Measurements from ENCODE around the gene EFNB3.

The EFNB3 gene

GRCh38 chr17:7697828-7698588, 7.0 kb upstream of the EFNB3 start:
- DNase-seq = no peak

GRCh38 chr17:7700510-7700909, 4.5 kb upstream of the EFNB3 start:
- no peak for DNase-seq

GRCh38 chr17:7701681-7702080, 3.3 kb upstream of the EFNB3 start:
- no peak for DNase-seq

DNA sequence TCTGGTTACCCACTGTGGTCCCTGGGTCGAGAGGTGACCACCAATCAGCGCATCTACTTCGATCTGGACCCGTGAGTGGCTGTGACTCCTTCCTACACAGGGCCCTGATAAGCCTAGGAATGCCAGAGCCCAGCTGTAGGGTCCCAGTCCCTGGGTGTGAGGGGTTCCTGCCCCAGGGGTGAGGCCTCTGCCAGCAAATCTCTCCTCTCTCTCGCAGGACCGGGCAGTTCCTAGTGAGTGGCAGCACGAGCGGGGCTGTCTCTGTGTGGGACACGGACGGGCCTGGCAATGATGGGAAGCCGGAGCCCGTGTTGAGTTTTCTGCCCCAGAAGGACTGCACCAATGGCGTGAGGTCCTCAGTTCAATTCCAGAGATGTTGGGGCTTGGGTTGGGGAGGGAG, 2.2 kb upstream of the EFNB3 start:
- no peak for DNase-seq

DNA sequence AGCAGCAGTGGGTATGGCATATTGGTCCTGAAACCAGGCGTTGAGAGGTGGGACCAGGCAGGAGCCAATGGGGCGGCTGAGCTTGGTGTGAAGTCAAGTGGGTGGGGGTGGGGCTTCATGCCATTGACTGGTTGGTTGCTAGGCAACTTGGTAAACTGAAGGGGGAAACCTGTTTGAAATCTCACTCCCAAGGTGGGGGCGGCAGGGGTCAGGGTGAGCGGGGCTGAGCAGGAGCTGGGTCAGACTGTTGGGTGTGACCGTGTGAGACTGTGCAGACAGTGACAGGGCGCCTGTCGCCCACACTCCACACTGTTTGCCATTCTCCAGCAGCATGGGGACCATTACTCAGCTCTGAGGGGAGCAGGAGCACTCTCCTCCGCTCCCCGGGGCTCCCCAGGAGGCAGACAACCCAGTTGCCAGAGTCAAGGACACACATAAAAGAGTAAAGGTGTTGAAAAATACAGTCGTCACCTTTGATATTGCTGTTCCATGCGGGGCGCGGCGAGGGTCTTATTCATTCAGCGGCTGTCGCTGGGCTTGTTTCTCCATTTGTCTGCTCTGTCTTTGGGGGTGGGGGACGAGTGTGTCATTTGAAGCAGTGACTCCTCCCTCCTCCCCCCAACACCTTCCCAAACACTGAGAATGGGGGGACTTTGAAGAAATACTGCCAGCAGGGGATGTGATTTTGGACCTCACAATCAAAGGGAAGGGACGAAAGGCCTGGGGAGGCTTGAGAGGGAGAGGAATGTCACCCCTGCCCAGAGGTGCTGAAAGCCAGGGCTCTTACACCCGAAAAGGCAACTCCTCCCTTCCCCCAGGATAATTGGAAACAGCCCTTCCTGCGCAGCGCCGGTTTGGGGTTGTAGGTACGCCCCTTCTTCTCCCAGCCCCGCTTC, 1.2 kb upstream of the EFNB3 start:
- DNase-seq = peak; percentile 67

- DNase-seq = peak; percentile 40
Measured at GRCh38 chr17:7705269-7706255, 560 bp downstream of the EFNB3 start.

DNA sequence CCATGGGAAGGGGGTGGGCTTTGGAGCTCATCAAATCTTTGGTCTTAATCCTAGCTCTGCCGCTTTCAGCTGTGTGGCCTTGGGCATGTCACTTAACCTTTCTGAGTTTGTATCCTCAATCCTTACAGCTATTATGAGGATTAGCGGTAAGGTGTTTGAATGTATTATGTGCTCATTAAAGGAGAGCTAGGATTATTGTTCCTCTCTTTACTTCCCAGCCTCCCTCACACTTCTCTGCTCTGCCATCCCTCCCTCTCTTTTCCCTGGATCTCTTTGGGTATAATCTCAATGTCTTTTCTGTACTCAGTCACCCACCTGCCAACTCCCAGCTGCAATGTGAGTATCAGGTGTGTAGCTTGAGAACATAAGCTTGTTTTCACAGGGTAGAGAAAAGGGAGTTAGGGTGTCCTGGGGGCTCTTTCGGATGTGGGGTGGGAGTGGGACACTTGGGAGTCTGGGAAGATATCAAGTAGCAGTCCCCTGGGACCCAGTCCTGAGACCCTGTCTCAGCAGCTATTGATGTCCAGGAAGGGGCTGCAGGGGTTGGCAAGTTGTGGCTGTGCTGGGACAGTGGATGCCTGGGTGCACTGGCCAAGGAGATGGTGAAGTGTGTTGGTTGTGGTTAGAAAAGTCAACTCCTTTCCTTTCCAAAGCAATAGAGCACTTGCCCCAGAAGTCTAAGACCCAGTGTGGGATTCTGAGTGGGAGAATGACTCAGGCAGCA, 1.8 kb downstream of the EFNB3 start:
- DNase-seq = no peak

GRCh38 chr17:7707446-7707845, 2.4 kb downstream of the EFNB3 start:
- DNase-seq = no peak

DNA sequence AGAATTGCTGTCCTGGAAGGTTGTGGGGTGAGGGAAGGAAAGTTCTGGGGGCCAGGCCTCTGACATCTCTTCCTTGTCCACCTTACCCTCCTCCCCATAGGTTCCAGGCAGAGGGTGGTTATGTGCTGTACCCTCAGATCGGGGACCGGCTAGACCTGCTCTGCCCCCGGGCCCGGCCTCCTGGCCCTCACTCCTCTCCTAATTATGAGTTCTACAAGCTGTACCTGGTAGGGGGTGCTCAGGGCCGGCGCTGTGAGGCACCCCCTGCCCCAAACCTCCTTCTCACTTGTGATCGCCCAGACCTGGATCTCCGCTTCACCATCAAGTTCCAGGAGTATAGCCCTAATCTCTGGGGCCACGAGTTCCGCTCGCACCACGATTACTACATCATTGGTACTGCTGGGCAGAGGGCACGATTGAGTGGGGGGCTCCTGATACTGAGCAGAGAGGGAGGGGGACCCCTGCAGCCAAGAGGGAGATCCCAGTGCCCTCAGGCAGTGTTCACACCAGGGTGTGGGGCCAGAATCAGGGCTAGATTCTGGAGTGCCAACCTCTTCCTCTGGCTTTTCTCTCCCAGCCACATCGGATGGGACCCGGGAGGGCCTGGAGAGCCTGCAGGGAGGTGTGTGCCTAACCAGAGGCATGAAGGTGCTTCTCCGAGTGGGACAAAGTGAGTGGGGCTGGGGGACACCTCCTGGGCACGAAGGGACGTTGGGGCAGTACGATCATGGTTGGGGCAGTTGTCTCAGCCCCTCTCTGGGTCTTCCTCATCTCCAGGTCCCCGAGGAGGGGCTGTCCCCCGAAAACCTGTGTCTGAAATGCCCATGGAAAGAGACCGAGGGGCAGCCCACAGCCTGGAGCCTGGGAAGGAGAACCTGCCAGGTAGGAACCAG, 3.1 kb downstream of the EFNB3 start:
- no peak for DNase-seq

- no peak for DNase-seq
Measured at GRCh38 chr17:7709031-7709430, 4.0 kb downstream of the EFNB3 start.

- no peak for DNase-seq
Measured at GRCh38 chr17:7710301-7710700, 5.3 kb downstream of the EFNB3 start.

GRCh38 chr17:7711051-7711755, 6.2 kb downstream of the EFNB3 start:
- DNase-seq = no peak

DNA sequence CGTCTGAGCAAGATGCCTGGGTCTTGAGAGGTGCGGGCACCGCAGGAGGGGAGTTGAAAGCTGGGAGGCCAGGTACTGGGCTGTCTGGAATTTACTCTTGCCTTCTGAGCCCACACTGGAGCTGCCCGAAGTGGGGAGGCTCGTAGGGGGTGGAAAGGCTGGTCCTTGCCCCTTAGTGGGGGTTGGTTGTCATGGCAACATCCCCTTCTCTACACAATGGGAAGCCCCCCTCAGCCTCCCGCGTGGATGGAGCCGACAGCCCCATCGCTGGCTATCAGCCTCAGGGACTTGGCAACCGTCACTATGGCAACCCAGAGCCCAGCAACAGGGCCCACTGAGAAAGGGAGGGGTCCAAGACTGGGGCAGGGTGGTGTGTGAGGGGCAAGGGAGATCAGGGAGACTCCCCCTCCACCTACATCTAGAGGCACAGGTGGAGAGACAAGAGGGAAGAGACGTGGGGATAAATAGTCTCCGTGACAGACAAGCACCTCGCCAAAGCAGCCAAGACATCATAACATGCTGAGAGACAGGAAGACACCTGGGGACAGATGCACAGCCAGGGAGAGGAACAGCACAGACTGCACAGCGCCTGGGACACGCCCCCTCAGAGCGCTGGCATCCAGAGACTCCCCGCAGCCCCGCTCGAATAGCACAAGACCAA, 7.2 kb downstream of the EFNB3 start:
- no peak for DNase-seq

GRCh38 chr17:7713782-7714181, 8.8 kb downstream of the EFNB3 start:
- no peak for DNase-seq

GRCh38 chr17:7714721-7715594, 10.0 kb downstream of the EFNB3 start:
- DNase-seq = no peak

- DNase-seq = no peak
Measured at GRCh38 chr17:7715936-7716886, 11.2 kb downstream of the EFNB3 start.

All from right kidney (tissue), 1 donor.